GM03348 (cell line): ENCODE measurements around the gene KRTAP9-6.
A peak's percentile ranks its signal among the peaks of the same experiment; 100 is the strongest.
"Not testable (repeated sequence)": the region's sequence is repeated elsewhere in the genome, so short reads cannot be mapped to it uniquely, and the experiment has no call there.

Experiments
- DNase-seq: peaks from one replicate; pipeline ENCODE4 v3.0.0; 2012; ENCODE audit warnings: low spot score

The KRTAP9-6 gene

DNA sequence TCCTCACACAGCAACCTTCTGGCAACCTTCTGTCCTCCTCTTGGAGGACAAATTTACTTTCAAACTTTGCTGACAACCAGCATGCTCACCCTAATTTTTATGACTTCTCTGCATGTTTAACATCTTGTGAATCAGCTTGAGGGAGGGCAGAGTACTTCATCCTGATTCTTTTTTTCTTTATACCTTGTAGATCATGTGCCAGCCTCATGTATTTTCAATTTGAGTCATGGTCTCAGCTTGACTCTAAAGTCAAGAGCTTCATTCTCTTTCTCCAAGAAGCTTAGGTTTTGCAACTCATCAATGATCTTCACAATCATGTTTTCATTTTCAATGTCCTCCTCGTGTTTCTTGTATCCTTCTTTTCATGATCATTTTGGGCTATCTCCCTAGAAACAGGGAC, 6.7 kb downstream of the KRTAP9-6 start:
- no peak for DNase-seq

DNA sequence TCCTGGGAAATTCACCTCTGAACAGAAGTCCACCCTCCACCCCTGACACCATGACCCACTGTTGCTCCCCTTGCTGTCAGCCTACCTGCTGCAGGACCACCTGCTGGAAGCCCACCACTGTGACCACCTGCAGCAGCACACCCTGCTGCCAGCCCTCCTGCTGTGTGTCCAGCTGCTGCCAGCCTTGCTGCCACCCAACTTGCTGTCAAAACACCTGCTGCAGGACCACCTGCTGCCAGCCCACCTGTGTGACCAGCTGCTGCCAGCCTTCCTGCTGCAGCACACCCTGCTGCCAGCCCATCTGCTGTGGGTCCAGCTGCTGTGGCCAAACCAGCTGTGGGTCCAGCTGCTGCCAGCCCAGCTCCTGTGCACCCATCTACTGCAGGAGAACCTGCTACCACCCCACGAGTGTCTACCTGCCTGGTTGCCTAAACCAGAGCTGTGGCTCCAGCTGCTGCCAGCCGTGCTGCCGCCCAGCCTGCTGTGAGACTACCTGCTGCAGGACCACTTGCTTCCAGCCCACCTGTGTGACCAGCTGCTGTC, 10.5 kb downstream of the KRTAP9-6 start, which contains the start of gene KRTAP9-7:
Gene KRTAP9-7 (plus strand): TSS at position 51 of the 543 bp plus-strand sequence. CDS start 0 bp downstream, at position 51.
- DNase-seq: not testable (repeated sequence)

DNA sequence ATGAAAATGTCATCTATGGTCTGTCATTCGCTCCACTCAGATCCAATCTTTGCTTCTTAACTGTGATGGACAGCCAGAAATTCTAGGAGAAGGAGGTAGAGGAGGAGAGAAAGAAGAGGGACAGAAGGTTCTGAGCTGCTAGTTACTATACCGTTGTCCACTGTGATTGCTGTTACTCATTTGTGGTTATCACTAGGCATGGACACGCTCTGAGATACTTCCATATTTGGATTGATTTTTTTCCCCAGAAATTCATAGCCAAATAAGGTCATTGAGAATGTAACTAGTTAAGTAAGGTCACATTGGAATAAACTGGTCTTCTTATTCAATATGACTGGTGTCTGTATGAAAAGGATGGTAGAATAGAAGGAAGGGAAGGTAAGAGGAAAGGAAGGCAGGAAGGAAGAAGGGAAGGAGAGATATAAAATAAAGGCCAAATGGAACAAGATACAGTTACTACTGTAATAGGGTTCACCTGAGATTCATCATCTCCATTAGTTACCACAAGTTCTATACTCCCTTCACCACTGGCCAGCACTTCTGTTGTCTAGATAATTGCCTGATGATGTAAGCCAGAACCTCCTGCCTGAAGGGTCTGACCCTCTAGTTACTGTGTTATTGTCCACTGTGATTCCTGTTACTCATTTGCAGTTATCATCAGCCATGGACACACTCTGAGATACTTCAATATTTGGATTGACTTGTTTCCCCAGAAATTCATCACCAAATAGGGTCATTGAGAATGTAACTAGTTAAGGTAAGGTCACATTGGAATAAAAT, 13.2 kb downstream of the KRTAP9-6 start:
- no peak for DNase-seq

DNA sequence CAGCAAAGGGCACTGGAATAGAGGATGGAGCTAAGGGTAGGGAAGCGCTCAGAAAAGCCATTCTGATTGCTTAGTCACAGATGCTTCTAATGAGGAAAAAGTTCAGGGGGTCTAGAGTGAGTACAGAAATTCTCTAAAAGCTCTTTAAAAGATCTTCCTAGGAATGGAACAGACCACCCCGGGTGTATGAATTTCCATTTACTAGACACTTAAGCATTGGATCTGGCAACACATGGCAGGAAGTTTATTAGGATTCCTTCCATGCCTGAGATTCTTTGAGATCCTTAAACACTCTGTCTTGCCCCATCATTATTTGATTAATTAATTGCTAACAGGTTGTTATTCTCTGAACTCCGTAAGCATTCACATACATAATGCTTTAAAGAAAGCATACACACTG, 18.9 kb downstream of the KRTAP9-6 start:
- peak; percentile 72 for DNase-seq

DNA sequence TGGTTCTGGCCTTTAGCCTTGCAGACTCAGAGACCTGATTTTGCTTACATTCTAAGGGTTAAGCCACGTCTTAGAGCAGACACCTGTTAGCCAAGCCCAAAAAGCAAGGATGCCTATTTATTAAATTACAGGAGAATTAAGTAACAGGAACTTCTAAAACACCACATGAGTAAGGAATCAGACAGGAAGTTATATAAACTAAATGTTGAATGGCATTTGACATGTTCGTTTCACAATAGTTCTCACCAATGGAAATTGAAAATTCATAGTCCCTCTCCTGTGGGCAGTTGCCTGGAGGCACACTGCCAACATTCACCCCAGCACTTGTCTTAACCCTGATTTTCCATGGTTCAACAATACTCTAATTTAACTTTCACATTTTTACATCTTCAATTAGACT, 19.4 kb downstream of the KRTAP9-6 start:
- peak; percentile 24 for DNase-seq

DNA sequence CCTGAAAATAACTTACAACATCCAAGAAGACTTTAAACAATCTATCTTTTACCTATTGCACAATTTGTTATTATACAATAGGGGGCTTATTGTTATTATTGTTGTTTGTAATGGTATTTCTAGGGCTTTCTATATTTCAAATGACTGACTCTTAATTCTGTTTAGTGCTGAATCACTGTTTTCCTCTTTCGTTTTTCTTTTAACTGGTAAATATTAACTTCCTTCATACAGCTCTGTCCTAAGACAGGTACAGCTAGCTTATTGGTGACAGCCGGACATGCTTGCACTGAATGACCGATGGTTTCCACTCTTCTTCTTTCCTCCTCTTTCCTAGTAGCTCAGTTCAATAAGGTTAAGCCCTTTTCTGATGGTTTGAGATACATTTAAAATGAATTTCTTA, 21.9 kb downstream of the KRTAP9-6 start:
- DNase-seq: no peak

DNA sequence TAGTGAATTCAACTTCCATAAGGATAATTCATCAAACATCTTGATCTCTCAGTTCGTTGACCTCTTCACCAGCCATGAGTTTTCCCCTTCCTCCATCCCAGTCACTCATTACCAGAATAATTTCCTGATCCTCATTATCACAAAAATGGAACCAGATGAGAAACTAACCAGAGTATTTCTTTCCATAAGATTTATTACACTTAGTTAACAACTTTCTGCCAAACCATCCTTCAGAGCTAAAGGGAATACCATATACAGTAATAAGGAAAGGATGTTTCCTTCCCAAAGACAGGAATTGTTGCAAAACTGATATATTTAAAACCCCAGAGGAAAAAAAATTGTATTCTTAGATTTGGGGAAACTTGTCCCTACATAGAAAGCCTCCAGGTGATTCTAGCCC, 28.8 kb downstream of the KRTAP9-6 start:
- peak; percentile 27 for DNase-seq

DNA sequence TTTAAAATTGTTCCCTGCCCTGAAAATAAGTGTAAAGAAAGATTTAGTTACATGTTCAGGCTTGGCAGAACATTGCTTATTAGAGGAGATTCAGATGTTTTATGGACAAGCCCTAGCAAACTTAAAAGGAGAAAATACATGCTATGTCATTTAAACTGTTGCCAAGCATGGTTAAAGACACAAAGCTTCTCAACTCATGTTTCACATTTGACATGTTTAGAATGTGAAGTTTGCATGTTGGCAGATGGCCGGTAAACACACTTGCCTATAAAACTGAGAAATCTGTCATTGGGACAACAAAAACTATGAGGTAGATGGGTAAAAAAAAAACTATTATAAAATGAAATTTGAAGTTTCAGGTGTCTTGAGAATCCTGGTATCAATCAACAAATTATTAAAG, 31.7 kb downstream of the KRTAP9-6 start:
- no peak for DNase-seq

DNA sequence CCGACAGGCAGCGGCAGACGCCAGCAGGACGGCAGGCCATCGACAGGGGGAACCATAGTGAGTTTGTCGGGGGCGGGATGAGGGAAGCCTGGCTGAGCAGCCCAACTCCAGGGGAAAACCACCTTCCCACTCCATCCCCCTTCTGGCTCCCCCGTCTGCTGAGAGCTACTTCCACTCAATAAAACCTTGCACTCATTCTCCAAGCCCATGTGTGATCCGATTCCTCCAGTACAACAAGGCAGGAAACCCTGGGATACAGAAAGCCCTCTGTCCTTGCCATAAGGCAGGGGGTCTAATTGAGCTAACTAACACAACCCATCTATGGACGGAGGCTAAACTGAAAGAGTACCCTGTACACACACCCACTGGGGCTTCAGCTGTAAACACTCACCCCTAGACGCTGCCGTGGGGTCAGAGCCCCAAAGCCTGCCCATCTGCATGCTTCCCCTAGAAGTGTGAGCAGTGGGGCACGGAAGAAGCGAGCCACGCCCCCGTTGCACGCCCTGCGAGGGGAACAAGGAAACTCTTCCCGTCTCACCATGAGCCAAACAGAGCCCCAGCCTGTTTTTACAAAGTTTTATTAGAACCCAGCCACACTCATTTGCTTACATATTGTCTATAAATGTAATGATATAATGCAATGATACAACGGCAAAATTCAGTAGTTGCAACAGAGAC, 33.4 kb downstream of the KRTAP9-6 start:
- DNase-seq: no peak

DNA sequence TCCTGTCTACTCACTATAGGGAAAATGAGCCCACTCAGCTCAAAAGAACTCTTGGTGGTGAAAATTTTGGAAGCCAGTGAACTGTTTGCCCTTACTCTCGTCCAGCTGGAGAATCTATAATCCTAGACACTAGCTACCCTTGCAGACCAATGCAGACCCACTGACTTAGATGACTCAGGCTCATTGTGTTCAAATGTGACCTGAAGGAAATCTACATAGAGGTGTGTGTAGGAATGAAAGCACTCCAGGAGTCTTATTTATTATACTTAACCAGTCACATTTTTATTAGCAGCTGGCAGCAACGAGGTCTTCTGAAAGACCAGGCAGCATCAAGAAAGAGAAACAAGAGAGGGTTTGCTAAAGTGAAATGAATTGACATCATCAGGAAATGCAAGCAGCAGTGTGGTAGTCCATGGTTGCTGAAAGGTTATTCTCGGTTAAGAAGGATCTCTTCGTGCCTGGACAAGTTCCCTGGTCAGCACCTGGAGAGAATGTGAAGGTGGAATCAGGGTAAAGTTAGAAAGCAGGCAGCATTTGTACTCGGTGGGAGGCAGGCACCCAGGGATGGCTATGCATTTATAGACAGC, 36.1 kb downstream of the KRTAP9-6 start:
- no peak for DNase-seq

DNA sequence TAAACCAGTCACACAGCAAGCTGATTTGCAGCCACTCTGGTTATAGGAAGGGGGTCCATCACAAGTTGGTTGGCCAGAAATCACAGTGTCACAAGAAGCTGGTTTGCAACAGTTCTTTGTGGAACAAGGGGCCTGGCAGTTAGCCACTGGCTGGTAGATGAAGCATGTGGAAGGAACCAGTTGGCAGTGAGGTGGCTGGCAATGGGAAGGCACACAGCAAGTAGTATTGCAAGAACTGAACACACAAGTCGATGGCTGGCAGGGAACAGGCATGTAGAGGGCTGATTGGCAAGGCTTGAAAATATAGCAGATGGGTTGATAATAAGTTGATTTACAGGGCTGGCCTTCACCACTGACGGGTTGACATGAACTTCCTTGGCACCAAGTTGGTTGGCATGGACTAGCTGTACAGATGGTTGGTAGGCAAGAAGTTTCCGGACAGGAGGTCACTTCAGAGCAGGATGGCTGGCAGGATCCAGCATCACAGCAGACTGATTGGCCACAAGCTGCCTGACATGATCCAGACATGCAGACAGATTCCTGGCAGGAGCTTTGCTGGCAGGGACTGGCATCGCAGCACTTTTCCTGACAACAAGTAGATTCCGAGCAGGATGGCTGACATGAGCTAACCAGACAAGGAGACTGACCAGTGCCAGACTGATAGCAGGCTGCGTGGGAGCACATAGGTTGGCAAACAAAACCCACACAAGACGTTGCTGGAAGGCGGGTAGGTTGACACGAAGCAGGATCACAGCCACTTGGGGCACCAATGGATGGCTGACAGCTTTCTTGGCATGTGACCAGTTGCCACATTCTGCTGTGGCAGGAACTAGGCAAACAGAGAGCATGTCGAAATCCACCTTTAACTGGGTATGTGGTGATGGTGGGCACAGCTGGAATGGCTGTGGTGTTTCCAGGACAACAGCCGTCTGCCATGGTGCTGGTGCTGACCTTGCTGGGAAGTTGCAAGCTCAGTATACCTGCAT, 37.0 kb downstream of the KRTAP9-6 start, which contains the start of gene KRTAP29-1:
Gene KRTAP29-1 (minus strand): TSS at position 936 of the 986 bp plus-strand sequence. CDS start 0 bp downstream, at position 936.
- no peak for DNase-seq

DNA sequence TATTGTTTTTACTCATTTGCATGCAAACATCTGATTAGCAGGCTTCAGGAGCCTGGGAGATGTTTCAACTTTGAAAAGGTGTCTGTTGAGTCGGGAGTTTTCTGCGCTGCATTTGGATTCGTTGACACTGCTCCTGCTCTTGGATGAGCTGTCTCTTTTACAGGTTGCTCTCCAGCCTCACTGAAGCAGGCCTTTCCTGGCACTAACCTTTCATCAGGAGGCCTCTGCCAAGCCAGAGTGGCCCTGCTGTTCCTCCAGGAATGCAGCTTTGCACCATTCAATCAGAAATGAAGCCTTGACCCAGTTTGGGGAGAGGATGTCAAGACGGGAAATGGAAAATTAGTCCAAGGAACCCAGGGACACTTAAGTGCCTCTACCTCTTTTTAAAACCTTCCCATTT, 37.8 kb downstream of the KRTAP9-6 start:
- DNase-seq: no peak

DNA sequence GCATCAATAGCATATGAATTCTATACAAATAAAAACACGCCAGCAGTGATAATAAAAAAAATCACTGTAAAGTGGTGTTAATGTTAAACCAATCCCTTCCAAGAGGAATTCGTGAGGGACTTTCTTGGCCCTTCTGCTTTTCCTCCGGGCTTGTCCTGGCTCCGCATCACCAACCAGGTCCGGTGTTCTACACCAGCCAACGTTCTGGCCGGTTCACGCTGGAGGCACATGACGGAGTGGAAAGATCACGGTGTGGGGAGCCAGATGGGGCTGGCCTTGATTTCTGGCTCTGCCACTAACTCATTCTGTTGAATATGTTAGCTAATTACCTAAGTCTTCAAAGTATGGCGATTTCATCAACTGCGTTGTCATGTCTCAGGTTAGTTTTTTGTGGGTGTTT, 38.9 kb downstream of the KRTAP9-6 start:
- no peak for DNase-seq

DNA sequence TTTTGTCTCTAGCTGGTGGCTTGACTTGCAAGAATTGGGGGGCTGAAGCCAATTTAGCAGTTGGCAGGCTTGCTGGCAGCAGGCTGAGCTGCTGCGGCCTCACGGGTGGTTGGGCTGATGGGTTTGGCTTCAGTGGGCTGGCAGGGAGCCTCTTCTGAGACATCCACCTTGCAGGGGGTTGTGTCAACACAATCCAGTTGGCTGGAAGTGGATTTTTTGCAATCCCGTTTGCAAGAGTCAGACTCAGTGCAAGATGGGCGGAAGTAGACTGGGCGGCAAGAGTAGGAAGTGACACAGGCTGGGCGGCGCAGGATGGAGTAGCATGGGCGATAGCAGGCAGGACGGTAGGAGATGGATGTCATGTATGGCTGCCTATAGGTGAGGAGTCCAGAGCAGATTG, 42.5 kb downstream of the KRTAP9-6 start:
- DNase-seq: no peak

DNA sequence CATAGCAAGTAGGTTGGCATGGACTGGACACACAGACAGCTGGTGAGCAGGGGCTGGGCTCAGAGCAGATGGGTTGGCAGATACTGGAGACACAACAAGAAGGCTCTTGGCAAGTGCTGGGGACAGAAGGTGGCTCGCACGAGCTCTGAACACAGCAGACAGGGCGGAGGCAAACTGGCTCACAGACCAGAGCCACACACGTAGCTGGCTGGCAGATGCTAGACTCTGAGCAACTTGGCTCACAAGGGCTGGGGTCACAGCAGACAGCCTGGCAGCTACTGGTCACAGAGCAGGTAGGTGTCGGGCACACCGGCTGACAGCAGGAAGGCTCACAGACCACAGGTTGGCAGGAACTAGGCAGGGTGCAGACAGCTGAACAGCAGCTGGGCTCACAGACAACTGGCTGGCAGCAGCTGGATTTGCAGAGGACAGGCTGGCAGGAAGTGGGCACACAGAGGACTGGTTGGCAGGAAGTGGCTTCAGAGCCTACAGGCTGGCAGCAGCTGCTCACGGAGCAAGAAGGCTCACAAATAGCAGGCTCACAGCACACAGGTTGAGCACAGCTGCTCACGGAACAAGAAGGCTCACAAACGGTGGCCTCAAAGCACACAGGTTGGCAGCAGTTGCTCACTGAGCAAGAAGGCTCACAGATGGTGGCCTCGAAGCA, 43.2 kb downstream of the KRTAP9-6 start:
- no peak for DNase-seq

DNA sequence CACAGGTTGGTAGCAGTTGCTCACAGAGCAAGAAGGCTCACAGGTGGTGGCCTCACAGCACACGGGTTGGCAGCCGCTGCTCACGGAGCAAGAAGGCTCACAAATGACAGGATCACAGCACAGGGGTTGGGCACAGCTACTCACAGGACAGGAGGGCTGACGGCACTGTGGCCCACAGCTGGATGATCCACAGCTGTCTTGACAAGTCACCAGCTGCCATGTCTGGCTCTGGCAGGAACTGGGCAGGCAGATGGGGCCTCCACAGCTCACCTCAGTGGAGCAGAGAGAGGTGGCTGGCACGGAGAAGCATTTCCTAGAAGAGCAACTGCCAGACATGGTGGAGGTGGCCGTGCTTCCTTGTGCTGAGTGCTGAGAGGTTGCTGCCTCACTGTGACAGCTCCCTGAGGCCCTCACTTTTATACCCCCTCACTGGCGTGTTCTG, 43.8 kb downstream of the KRTAP9-6 start, which contains the start of gene KRTAP16-1:
Gene KRTAP16-1 (minus strand): TSS at position 392 of the 442 bp plus-strand sequence. CDS start 56 bp downstream, at position 336.
- DNase-seq: no peak

DNA sequence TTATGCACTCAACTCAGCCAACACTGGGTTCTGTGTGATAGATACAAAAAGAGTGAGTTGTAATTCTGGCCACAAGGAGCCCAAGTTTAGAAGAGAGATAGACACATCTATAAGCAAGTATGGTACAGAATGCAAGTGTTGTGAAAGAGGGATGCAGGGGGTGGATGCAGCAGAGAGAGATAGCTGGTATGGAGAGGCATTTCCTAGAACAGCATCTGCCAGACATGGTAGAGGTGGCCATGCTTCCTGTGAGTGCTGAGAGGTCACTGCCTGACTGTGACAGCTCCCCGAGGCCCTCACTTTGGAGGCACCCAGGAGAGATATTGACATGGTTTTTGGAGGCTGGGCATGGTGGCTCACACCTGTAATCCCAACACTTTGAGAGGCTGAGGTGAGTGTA, 45.9 kb downstream of the KRTAP9-6 start:
- no peak for DNase-seq

DNA sequence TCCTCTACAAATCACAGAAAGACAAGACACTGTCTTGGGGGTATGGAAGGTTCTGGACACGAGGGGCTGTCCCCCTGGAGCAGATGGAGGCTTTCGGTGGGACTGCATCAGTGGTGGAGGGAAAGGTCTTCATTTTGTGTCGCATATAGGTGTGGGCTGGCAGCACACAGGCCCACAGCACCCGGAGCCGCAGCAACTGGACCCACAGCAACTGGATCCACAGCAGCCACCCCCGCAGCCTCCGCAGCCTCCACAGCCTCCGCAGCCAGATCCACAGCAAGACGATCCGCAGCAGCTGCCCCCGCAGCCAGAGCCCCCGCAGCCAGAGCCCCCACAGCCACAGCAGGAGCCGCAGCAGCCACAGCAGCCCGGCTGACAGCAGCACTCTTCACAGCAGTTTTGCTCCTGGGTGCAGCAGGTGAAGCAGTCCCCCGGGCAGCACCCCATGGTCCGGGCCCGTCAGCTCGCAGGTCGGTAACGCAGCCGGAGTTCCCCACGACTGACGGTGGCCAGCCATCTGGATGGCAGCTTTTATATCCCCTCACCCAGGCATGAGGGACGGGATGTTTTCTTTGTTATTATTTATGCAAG, 50.1 kb downstream of the KRTAP9-6 start, which contains the start of gene KRTAP17-1:
Gene KRTAP17-1 (minus strand): TSS at position 507 of the 591 bp plus-strand sequence. CDS start 60 bp downstream, at position 447.
- no peak for DNase-seq
